IMR-90 (cell line): Measurements from ENCODE around the gene CACNA2D1.

Experiments used
- BHLHE40 ChIP-seq: fragments of 150-350 bp; IDR thresholded peaks from 2 replicates; pipeline ENCODE4 v1.6.1; 2016; ENCODE audit warnings: mild to moderate bottlenecking, low read depth, low read length
- CEBPB ChIP-seq: IDR thresholded peaks from 2 replicates; pipeline ENCODE4 v1.6.1; 2012; ENCODE audit warnings: low read depth, low read length, improper control_type of control experiment
- CHD1 ChIP-seq: IDR thresholded peaks from 2 replicates; pipeline ENCODE4 v1.6.1; 2012; ENCODE audit warnings: low read depth, low read length, improper control_type of control experiment
- MAFK ChIP-seq: IDR thresholded peaks from 2 replicates; pipeline ENCODE4 v1.6.1; 2012; ENCODE audit warnings: low read depth, low read length, improper control_type of control experiment
- MAZ ChIP-seq: IDR thresholded peaks from 2 replicates; pipeline ENCODE4 v1.6.1; 2012; ENCODE audit warnings: low read depth, mild to moderate bottlenecking, low read length, improper control_type of control experiment, moderate library complexity, borderline replicate concordance
- MXI1 ChIP-seq: IDR thresholded peaks from 2 replicates; pipeline ENCODE4 v1.6.1; 2012; ENCODE audit warnings: low read depth, mild to moderate bottlenecking, low read length, moderate library complexity, borderline replicate concordance
- POLR2A ChIP-seq: IDR thresholded peaks from 2 replicates; pipeline ENCODE4 v1.6.1; 2012; ENCODE audit warnings: mild to moderate bottlenecking, low read depth, low read length
- RAD21 ChIP-seq: IDR thresholded peaks from 2 replicates; pipeline ENCODE4 v1.6.1; 2012; ENCODE audit warnings: low read length, improper control_type of control experiment
- RFX5 ChIP-seq: IDR thresholded peaks from 2 replicates; pipeline ENCODE4 v1.8.0; 2012; ENCODE audit warnings: low read depth, mild to moderate bottlenecking, low read length, moderate library complexity
- SMC3 ChIP-seq: fragments of 150-350 bp; IDR thresholded peaks from 2 replicates; pipeline ENCODE4 v1.6.1; 2016; ENCODE audit warnings: low read depth, mild to moderate bottlenecking, antibody characterized with exemption, low read length, moderate library complexity
- TF ChIP-seq, protein P1 (sequence below): conservative IDR thresholded peaks from 2 replicates; pipeline ENCODE4 v1.5.1; 2012; ENCODE audit warnings: mild to moderate bottlenecking, low read depth, low read length, improper control_type of control experiment
- TF ChIP-seq, protein P2 (sequence below): fragments of 150-350 bp; IDR thresholded peaks from 2 replicates; pipeline ENCODE4 v1.6.1; 2016; ENCODE audit warnings: low read depth, mild to moderate bottlenecking, low read length, moderate library complexity, borderline replicate concordance
- TF ChIP-seq, protein P3 (sequence below): fragments of 150-350 bp; IDR thresholded peaks from 2 replicates; pipeline ENCODE4 v1.6.1; 2017; ENCODE audit warnings: mild to moderate bottlenecking, antibody characterized with exemption, low read length, low read depth

DNA sequence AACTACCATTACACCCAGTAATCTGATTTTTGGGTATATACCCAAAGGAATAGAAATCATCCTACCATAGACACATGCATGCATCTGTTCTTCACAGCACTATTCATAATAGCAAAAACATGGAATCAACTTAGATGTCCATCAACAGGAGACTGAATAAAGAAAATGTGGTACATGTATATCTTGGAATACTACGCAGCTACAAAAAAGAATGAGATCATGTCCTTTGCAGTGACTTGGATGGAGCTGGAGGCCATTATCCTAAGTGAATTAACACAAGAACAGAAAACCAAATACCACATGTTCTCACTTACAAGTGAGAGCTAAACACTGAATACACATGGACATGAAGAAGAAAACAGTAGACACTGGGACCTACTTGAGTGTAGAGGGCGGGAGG lies 254.9 kb downstream of the CACNA2D1 start:
- TF ChIP-seq, protein P1, sequence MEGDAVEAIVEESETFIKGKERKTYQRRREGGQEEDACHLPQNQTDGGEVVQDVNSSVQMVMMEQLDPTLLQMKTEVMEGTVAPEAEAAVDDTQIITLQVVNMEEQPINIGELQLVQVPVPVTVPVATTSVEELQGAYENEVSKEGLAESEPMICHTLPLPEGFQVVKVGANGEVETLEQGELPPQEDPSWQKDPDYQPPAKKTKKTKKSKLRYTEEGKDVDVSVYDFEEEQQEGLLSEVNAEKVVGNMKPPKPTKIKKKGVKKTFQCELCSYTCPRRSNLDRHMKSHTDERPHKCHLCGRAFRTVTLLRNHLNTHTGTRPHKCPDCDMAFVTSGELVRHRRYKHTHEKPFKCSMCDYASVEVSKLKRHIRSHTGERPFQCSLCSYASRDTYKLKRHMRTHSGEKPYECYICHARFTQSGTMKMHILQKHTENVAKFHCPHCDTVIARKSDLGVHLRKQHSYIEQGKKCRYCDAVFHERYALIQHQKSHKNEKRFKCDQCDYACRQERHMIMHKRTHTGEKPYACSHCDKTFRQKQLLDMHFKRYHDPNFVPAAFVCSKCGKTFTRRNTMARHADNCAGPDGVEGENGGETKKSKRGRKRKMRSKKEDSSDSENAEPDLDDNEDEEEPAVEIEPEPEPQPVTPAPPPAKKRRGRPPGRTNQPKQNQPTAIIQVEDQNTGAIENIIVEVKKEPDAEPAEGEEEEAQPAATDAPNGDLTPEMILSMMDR, result no peak
- no peak for TF ChIP-seq BHLHE40
- TF ChIP-seq, protein P2, sequence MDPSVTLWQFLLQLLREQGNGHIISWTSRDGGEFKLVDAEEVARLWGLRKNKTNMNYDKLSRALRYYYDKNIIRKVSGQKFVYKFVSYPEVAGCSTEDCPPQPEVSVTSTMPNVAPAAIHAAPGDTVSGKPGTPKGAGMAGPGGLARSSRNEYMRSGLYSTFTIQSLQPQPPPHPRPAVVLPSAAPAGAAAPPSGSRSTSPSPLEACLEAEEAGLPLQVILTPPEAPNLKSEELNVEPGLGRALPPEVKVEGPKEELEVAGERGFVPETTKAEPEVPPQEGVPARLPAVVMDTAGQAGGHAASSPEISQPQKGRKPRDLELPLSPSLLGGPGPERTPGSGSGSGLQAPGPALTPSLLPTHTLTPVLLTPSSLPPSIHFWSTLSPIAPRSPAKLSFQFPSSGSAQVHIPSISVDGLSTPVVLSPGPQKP, result no peak
- no peak for TF ChIP-seq CHD1
- no peak for TF ChIP-seq CEBPB
- no peak for TF ChIP-seq MAFK
- TF ChIP-seq, protein P3, sequence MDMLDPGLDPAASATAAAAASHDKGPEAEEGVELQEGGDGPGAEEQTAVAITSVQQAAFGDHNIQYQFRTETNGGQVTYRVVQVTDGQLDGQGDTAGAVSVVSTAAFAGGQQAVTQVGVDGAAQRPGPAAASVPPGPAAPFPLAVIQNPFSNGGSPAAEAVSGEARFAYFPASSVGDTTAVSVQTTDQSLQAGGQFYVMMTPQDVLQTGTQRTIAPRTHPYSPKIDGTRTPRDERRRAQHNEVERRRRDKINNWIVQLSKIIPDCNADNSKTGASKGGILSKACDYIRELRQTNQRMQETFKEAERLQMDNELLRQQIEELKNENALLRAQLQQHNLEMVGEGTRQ, result no peak
- no peak for TF ChIP-seq POLR2A
- TF ChIP-seq RFX5, result no peak
- no peak for TF ChIP-seq MXI1
- TF ChIP-seq SMC3, result no peak
- TF ChIP-seq MAZ, result no peak
- TF ChIP-seq RAD21, result no peak
